ENCODE data around the gene PLSCR2. TPM values are rescaled to one million over a fixed set of nuclear protein-coding genes. Genes with fewer than 3 reads are reported as not detected.

The PLSCR2 gene
- total RNA-seq, 1 experiment from 2014 or later: 0.54 TPM

DNA sequence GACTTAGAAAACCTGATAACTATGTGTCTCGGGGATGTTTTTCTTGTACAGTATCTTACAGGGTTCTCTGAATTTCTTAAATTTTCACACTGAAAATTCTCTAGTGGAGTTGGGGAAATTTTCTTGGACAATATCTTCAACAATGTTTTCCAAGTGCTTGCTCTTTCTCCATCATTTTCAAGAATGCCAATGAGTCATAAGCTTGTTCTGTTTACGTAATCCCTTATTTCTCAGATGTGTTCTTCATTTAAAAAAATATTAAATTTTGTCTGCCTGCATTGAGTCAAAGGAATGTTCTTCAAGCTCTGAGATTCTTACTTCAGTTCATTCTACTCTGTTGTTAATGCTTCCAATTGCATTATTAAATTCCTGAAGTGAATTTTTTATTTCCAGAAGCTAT, 21.9 kb upstream of the PLSCR2 start:
- Histone ChIP-seq H3K4me1 (ENCODE audit: control insufficient read depth, insufficient read depth, low read length) (no peaks in the 10 kb centered on the region), H3K4me3 (ENCODE audit: low read depth in 2 of 2, low read length in 2 of 2) (no peak overlapping the region), H3K9me3 (ENCODE audit: control insufficient read depth, insufficient read depth, low read depth, low read length) (no peaks in the 10 kb centered on the region), H3K27ac (ENCODE audit: low read length) (no peak overlapping the region), H3K27me3 (ENCODE audit: control insufficient read depth, insufficient read depth, low read length) (no peaks in the 10 kb centered on the region), H3K36me3 (ENCODE audit: control insufficient read depth, insufficient read depth, low read length) (no peaks in the 10 kb centered on the region)
- DNase-seq (ENCODE audit: low read depth, low spot score) (no peak), ATAC-seq (no peak)
- POLR2A ChIA-PET: no interaction called here
- no TSS peak for BruUV-seq (replicated peaks)
- intact Hi-C loops (cut with micrococcal nuclease; ENCODE audit: unreplicated experiment): no loop called here
- in situ Hi-C loops (cut with HindIII; ENCODE audit: low pct_unique_long_range_greater_than_20kb, low sequenced_read_pairs): no loop called here
- TF ChIP-seq SIN3A (IDR thresholded peaks at IDR 0.05; ENCODE audit: borderline replicate concordance, insufficient read depth, low read depth, low read length) (no peak), POLR2AphosphoS5 (IDR thresholded peaks at IDR 0.05; ENCODE audit: low read depth, low read length) (no peak), TCF7L2 (IDR thresholded peaks at IDR 0.05; ENCODE audit: low read depth, low read length) (no peak)
- TF ChIP-seq, protein P1, sequence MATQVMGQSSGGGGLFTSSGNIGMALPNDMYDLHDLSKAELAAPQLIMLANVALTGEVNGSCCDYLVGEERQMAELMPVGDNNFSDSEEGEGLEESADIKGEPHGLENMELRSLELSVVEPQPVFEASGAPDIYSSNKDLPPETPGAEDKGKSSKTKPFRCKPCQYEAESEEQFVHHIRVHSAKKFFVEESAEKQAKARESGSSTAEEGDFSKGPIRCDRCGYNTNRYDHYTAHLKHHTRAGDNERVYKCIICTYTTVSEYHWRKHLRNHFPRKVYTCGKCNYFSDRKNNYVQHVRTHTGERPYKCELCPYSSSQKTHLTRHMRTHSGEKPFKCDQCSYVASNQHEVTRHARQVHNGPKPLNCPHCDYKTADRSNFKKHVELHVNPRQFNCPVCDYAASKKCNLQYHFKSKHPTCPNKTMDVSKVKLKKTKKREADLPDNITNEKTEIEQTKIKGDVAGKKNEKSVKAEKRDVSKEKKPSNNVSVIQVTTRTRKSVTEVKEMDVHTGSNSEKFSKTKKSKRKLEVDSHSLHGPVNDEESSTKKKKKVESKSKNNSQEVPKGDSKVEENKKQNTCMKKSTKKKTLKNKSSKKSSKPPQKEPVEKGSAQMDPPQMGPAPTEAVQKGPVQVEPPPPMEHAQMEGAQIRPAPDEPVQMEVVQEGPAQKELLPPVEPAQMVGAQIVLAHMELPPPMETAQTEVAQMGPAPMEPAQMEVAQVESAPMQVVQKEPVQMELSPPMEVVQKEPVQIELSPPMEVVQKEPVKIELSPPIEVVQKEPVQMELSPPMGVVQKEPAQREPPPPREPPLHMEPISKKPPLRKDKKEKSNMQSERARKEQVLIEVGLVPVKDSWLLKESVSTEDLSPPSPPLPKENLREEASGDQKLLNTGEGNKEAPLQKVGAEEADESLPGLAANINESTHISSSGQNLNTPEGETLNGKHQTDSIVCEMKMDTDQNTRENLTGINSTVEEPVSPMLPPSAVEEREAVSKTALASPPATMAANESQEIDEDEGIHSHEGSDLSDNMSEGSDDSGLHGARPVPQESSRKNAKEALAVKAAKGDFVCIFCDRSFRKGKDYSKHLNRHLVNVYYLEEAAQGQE (IDR thresholded peaks at IDR 0.05; ENCODE audit: insufficient read depth in 1 of 2, low read depth in 2 of 2, low read length in 1 of 2): no peak
- TF ChIP-seq, protein P2, sequence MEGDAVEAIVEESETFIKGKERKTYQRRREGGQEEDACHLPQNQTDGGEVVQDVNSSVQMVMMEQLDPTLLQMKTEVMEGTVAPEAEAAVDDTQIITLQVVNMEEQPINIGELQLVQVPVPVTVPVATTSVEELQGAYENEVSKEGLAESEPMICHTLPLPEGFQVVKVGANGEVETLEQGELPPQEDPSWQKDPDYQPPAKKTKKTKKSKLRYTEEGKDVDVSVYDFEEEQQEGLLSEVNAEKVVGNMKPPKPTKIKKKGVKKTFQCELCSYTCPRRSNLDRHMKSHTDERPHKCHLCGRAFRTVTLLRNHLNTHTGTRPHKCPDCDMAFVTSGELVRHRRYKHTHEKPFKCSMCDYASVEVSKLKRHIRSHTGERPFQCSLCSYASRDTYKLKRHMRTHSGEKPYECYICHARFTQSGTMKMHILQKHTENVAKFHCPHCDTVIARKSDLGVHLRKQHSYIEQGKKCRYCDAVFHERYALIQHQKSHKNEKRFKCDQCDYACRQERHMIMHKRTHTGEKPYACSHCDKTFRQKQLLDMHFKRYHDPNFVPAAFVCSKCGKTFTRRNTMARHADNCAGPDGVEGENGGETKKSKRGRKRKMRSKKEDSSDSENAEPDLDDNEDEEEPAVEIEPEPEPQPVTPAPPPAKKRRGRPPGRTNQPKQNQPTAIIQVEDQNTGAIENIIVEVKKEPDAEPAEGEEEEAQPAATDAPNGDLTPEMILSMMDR (IDR thresholded peaks at IDR 0.05): no peak
- CTCF ChIA-PET: interaction anchor here (0.6 kb wide), 1 partner anchor 18 kb away, joined by 3 read pairs; no protein-coding TSS in a partner anchor

DNA sequence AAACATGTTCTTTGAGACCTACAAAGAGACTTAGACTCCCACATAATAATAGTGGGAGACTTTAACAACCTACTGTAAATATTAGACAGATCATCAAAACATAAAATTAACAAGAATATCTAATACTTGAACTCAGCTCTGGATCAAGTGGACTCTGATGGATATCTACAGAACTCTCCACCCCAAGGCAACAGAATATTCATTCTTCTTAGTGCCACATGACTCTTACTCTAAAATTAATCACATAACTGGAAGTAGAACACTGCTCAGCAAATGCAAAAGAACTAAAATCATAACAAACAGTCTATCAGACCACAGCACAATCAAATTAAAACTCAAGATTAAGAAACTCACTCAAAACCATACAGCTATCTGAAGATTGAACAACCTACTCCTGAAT, 15.9 kb upstream of the PLSCR2 start:
- ATAC-seq (no peak), DNase-seq (ENCODE audit: low read depth, low spot score) (no peak)
- ChIA-PET CTCF (no interaction called here), POLR2A (no interaction called here)
- BruUV-seq (replicated peaks): no TSS peak
- no peak overlapping the region for H3K4me3 ChIP-seq (ENCODE audit: low read depth in 2 of 2, low read length in 2 of 2)
- H3K4me1 ChIP-seq (ENCODE audit: control insufficient read depth, insufficient read depth, low read length): no peaks in the 10 kb centered on the region
- intact Hi-C loops (cut with micrococcal nuclease; ENCODE audit: unreplicated experiment): no loop called here
- in situ Hi-C loops (cut with HindIII; ENCODE audit: low pct_unique_long_range_greater_than_20kb, low sequenced_read_pairs): no loop called here
- H3K9me3 ChIP-seq (ENCODE audit: control insufficient read depth, insufficient read depth, low read depth, low read length): no peaks in the 10 kb centered on the region
- H3K27me3 ChIP-seq (ENCODE audit: control insufficient read depth, insufficient read depth, low read length): no peaks in the 10 kb centered on the region
- TF ChIP-seq, protein P1 (IDR thresholded peaks at IDR 0.05; ENCODE audit: insufficient read depth in 1 of 2, low read depth in 2 of 2, low read length in 1 of 2): no peak
- TF ChIP-seq TCF7L2 (IDR thresholded peaks at IDR 0.05; ENCODE audit: low read depth, low read length): no peak
- TF ChIP-seq SIN3A (IDR thresholded peaks at IDR 0.05; ENCODE audit: borderline replicate concordance, insufficient read depth, low read depth, low read length): no peak
- TF ChIP-seq, protein P2 (IDR thresholded peaks at IDR 0.05): no peak
- TF ChIP-seq POLR2AphosphoS5 (IDR thresholded peaks at IDR 0.05; ENCODE audit: low read depth, low read length): no peak
- H3K27ac ChIP-seq (ENCODE audit: low read length): no peak overlapping the region
- no peaks in the 10 kb centered on the region for H3K36me3 ChIP-seq (ENCODE audit: control insufficient read depth, insufficient read depth, low read length)
